Stomach (tissue), 9 donors: ENCODE measurements around the gene ANOS1. TPM values are rescaled to one million over a fixed set of nuclear protein-coding genes. Genes with fewer than 3 reads are reported as not detected.

Experiments
- DNase-seq, 2 donors: peaks; one replicate each; pipeline versions ENCODE4 v3.0.0 to v3.0.0-alpha.2; 2013 to 2019
- H3K27ac ChIP-seq, 5 donors: fragments of 200-600 bp in 4 of 5; sonication (generic) in 4 of 5; one replicate each; pipeline ENCODE4 v1.5.1; 2013 to 2019; ENCODE audit warnings: mild to moderate bottlenecking in 1 of 5, moderate library complexity in 1 of 5
- H3K27me3 ChIP-seq, 3 donors: fragments of 200-600 bp; sonication (generic); one replicate each; pipeline ENCODE4 v1.5.1; 2017 to 2019; ENCODE audit warnings: mixed run types in 1 of 3
- H3K36me3 ChIP-seq, 4 donors: fragments of 200-600 bp; sonication (generic); 1 replicate in 3 of 4; 2 replicates in 1 of 4; pipeline ENCODE4 v1.5.1; 2016 to 2019
- H3K4me1 ChIP-seq, 4 donors: fragments of 200-600 bp; sonication (generic); one replicate each; pipeline ENCODE4 v1.5.1; 2016 to 2019
- H3K4me3 ChIP-seq, 4 donors: fragments of 200-600 bp; sonication (generic) in 3 of 4; one replicate each; pipeline ENCODE4 v1.5.1; 2016 to 2019; ENCODE audit warnings: mild to moderate bottlenecking in 1 of 4
- H3K9me3 ChIP-seq, 4 donors: fragments of 200-600 bp; sonication (generic); one replicate each; pipeline ENCODE4 v1.5.1; 2016 to 2019
- CTCF ChIP-seq, 7 experiments: fragments of 450-650 bp in 4 of 7; fragments of 200-600 bp in 3 of 7; sonication (generic) in 3 of 7; IDR thresholded peaks; one replicate each; pipeline ENCODE4 v1.5.1; 2016 to 2019; ENCODE audit warnings: antibody characterized with exemption in 7 of 7, control low read depth in 2 of 7, mild to moderate bottlenecking in 1 of 7
- EP300 ChIP-seq: sonication (generic); formaldehyde crosslinking; IDR thresholded peaks from one replicate; pipeline ENCODE4 v1.6.1; 2017; ENCODE audit warnings: antibody characterized with exemption
- POLR2A ChIP-seq, 4 donors: fragments of 450-650 bp; IDR thresholded peaks; one replicate each; pipeline ENCODE4 v1.6.1; 2016; ENCODE audit warnings: antibody characterized with exemption in 4 of 4, control low read depth in 2 of 4, mild to moderate bottlenecking in 1 of 4, moderate library complexity in 1 of 4
- POLR2AphosphoS5 ChIP-seq, 3 donors: sonication (generic); formaldehyde crosslinking; IDR thresholded peaks; one replicate each; pipeline ENCODE4 v1.6.1; 2016; ENCODE audit warnings: antibody characterized with exemption in 3 of 3
- WGBS, 5 donors: extraction: QIAGEN DNeasy Blood & Tissue Kit in 3 of 5; methylation state at CpG; one replicate each; pipeline versions ENCODE4 v1.1.5 to v1.1.7; 2013 to 2018; 5-methylcytosine and 5-hydroxymethylcytosine counted together
- intact Hi-C: fragments of 100-400 bp; cut with DNase I; formaldehyde crosslinking; loops from one replicate; pipeline ENCODE4 v1.15.1; 2023; ENCODE audit warnings: low total_unique reads
- polyA plus RNA-seq, 3 donors: library from polyadenylated mRNA; stranded (reverse); fragments of 200-250 nt; gene quantifications; one replicate each; pipeline ENCODE4 v1.2.3, GENCODE V29; 2013
- total RNA-seq, 5 donors: library from RNA; depleted of rRNA; stranded (reverse); fragments of >200 nt; gene quantifications; one replicate each; pipeline versions ENCODE4 v1.1.0 to v1.2.3, GENCODE V29; 2014 to 2016
- donor health status: healthy with polysubstance abuse.
- donor health status: Bipolar disorder and iron deficiency.
- donor health status: healthy.

ANOS1 gene
- total and polyA plus RNA-seq, 8 donors = 0.12 to 10.8 (median 1.8) TPM; not detected in 3

GRCh38 chrX:8724300-8724699 is 7.6 kb downstream of the ANOS1 start:
- no peak overlapping the region for H3K4me3 ChIP-seq
- WGBS, 5 donors = 54 to 69% (median 57%) methylated on average over 5 to 7 of the region's 7 CpGs
- TF ChIP-seq EP300 (no peak), CTCF (IDR thresholded peaks at IDR 0.05) (no peak), POLR2AphosphoS5 (IDR thresholded peaks at IDR 0.05) (no peak), POLR2A (IDR thresholded peaks at IDR 0.05) (no peak)
- intact Hi-C loops = no loop called here
- no peak overlapping the region for H3K27ac ChIP-seq
- H3K27me3 ChIP-seq = peaks cover 0 to 6% (median 0%) of the 10 kb centered on the region in 3 donors
- no peaks in the 10 kb centered on the region for H3K9me3 ChIP-seq
- no peaks in the 10 kb centered on the region for H3K4me1 ChIP-seq
- no peak for DNase-seq
- H3K36me3 ChIP-seq = no peaks in the 10 kb centered on the region

DNA sequence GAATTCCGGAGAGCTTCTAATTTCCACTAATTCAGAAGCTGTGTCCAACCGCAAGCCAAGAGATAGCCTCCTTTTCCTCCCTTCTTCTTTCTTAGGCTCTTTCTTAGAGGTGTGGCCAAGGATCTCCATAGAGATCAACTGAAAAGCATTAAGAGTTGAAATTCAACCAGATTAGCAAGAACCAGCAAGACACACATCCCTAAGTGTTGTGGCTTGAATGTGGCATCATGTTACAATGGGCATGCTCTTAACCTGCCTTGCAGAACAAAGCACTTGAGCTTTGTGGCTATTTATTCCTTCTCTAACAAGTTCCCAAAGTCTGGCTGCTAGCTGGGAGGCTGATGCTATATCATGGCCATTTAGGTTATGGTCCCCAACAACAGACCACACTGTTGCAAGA is 10.4 kb downstream of the ANOS1 start:
- TF ChIP-seq CTCF (IDR thresholded peaks at IDR 0.05) (no peak), POLR2A (IDR thresholded peaks at IDR 0.05) (no peak), EP300 (no peak), POLR2AphosphoS5 (IDR thresholded peaks at IDR 0.05) (no peak)
- no peak overlapping the region for H3K27ac ChIP-seq

DNA sequence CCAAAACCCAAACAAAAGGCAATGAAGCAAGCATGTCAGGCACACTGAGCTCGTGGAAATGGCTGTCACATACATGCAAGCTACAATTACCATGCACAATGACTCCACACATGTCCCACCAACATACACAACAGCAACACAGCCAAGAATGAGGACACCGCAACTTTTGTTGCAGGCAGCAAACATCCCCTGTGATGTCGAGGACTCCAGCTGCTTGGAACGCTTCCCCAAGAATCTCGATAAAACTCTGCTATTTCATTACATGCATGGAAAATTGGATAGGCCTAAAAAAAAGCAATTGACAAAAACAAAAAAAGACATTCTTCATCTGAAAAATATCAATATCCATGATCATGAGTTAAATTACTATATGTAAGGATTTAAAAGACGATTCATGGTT is 11.8 kb downstream of the ANOS1 start:
- no peaks in the 10 kb centered on the region for H3K4me1 ChIP-seq
- DNase-seq = no peak
- H3K27me3 ChIP-seq = no peaks in the 10 kb centered on the region
- intact Hi-C loops = no loop called here
- no peak overlapping the region for H3K27ac ChIP-seq
- WGBS, 5 donors = 85 to 96% (median 90%) methylated on average over 6 of the region's 6 CpGs
- TF ChIP-seq POLR2AphosphoS5 (IDR thresholded peaks at IDR 0.05) (no peak), CTCF (IDR thresholded peaks at IDR 0.05) (no peak), EP300 (no peak), POLR2A (IDR thresholded peaks at IDR 0.05) (no peak)
- no peak overlapping the region for H3K4me3 ChIP-seq
- H3K36me3 ChIP-seq = no peaks in the 10 kb centered on the region
- H3K9me3 ChIP-seq = no peaks in the 10 kb centered on the region

More for the DNA sequence above, 10.4 kb downstream of the ANOS1 start:
- DNase-seq = no peak
- Histone ChIP-seq H3K9me3 (no peaks in the 10 kb centered on the region), H3K4me1 (no peaks in the 10 kb centered on the region), H3K27me3 (no peaks in the 10 kb centered on the region), H3K36me3 (no peaks in the 10 kb centered on the region), H3K4me3 (no peak overlapping the region)
- 74 to 96% (median 84%) methylated on average over 2 of the region's 2 CpGs for WGBS, 5 donors
- intact Hi-C loops = no loop called here

GRCh38 chrX:8717354-8717753 is 14.6 kb downstream of the ANOS1 start:
- intact Hi-C loops = no loop called here
- H3K36me3 ChIP-seq = no peaks in the 10 kb centered on the region
- H3K27me3 ChIP-seq = no peaks in the 10 kb centered on the region
- 86 to 100% (median 97%) methylated on average over 2 of the region's 2 CpGs for WGBS, 5 donors
- H3K4me3 ChIP-seq = no peak overlapping the region
- H3K9me3 ChIP-seq = no peaks in the 10 kb centered on the region
- no peak for DNase-seq
- H3K4me1 ChIP-seq = no peaks in the 10 kb centered on the region
- TF ChIP-seq CTCF (IDR thresholded peaks at IDR 0.05) (no peak), POLR2AphosphoS5 (IDR thresholded peaks at IDR 0.05) (no peak), EP300 (no peak), POLR2A (IDR thresholded peaks at IDR 0.05) (no peak)
- H3K27ac ChIP-seq = no peak overlapping the region
